Adrenal gland (tissue), 5 donors: Measurements from ENCODE around the gene CENPC.

Experiments
- CTCF ChIP-seq, 6 experiments: fragments of 450-650 bp in 4 of 6; fragments of 200-600 bp in 2 of 6; sonication (generic) in 1 of 6; IDR thresholded peaks; 1 replicate in 5 of 6; 2 replicates in 1 of 6; pipeline versions ENCODE4 v1.5.1 to v1.8.0; 2016 to 2021; ENCODE audit warnings: antibody characterized with exemption in 6 of 6, mild to moderate bottlenecking in 2 of 6, moderate library complexity in 1 of 6
- POLR2A ChIP-seq, 2 donors: fragments of 450-650 bp; IDR thresholded peaks; one replicate each; pipeline ENCODE4 v1.6.1; 2017; ENCODE audit warnings: antibody characterized with exemption in 2 of 2, mild to moderate bottlenecking in 2 of 2, moderate library complexity in 1 of 2
- donor health status: DM: no; HTN: no; CAD: no.

GRCh38 chr4:67521506-67521905 lies 23.8 kb downstream of the CENPC start:
- TF ChIP-seq CTCF (IDR thresholded peaks at IDR 0.05) (no peak), POLR2A (IDR thresholded peaks at IDR 0.05) (no peak)
